NT2/D1 (cell line): ENCODE results near the gene TEAD1.
"Not testable (repeated sequence)": the region's sequence is repeated elsewhere in the genome, so short reads cannot be mapped to it uniquely, and the experiment has no call there.

ENCODE experiments used
- DNase-seq: peaks from one replicate; pipeline ENCODE4 v3.0.0-alpha.2; 2011; ENCODE audit warnings: low read depth, low spot score
- H3K27me3 ChIP-seq: 2 replicates; pipeline ENCODE4 v1.6.0; 2011; ENCODE audit warnings: mild to moderate bottlenecking; ENCODE audit not compliant: insufficient read length, insufficient read depth
- H3K36me3 ChIP-seq: 2 replicates; pipeline ENCODE4 v1.6.1; 2011; ENCODE audit warnings: mild to moderate bottlenecking, low read length, mixed read lengths; ENCODE audit not compliant: insufficient read depth, insufficient read length
- H3K4me1 ChIP-seq: 2 replicates; pipeline ENCODE4 v1.5.1; 2011; ENCODE audit not compliant: insufficient read depth, insufficient read length
- H3K4me3 ChIP-seq: 2 replicates; pipeline ENCODE4 v1.5.1; 2011; ENCODE audit warnings: low read depth; ENCODE audit not compliant: insufficient read length
- H3K9ac ChIP-seq: 2 replicates; pipeline ENCODE4 v1.6.0; 2011; ENCODE audit warnings: low read depth; ENCODE audit not compliant: insufficient read length
- H3K9me3 ChIP-seq: 2 replicates; pipeline ENCODE4 v1.5.1; 2011; ENCODE audit warnings: mild to moderate bottlenecking, low read length; ENCODE audit not compliant: insufficient read depth
- SUZ12 ChIP-seq: IDR thresholded peaks from 2 replicates; pipeline ENCODE4 v1.6.1; 2011; ENCODE audit not compliant: insufficient read length, insufficient read depth; ENCODE audit errors: extremely low read depth
- YY1 ChIP-seq: IDR thresholded peaks from 2 replicates; pipeline ENCODE4 v1.6.1; 2011; ENCODE audit not compliant: insufficient read length, insufficient read depth
- ZNF274 ChIP-seq: IDR thresholded peaks from 2 replicates; pipeline ENCODE4 v1.6.1; 2011; ENCODE audit warnings: mild to moderate bottlenecking, low read depth, low read length

The TEAD1 gene

GRCh38 chr11:12865863-12866595 lies 191.8 kb downstream of the TEAD1 start:
- no peak for DNase-seq
- Histone ChIP-seq H3K9ac (no peak overlapping the region), H3K27me3 (no peaks in the 10 kb centered on the region), H3K9me3 (no peaks in the 10 kb centered on the region), H3K4me1 (peaks cover 3% of the 10 kb centered on the region), H3K36me3 (peaks cover 3% of the 10 kb centered on the region), H3K4me3 (no peak overlapping the region)
- TF ChIP-seq ZNF274 (no peak), YY1 (no peak), SUZ12 (no peak)

GRCh38 chr11:12867531-12867930 lies 193.3 kb downstream of the TEAD1 start:
- Histone ChIP-seq H3K4me3 (no peak overlapping the region), H3K9ac (no peak overlapping the region), H3K4me1 (peaks cover 3% of the 10 kb centered on the region), H3K9me3 (no peaks in the 10 kb centered on the region), H3K27me3 (no peaks in the 10 kb centered on the region), H3K36me3 (peaks cover 10% of the 10 kb centered on the region)
- no peak for DNase-seq
- TF ChIP-seq ZNF274 (no peak), YY1 (no peak), SUZ12 (no peak)

- no peak overlapping the region for H3K9ac ChIP-seq
- no peak for TF ChIP-seq YY1
- no peak for TF ChIP-seq ZNF274
- TF ChIP-seq SUZ12: no peak
- DNase-seq: no peak
- H3K27me3 ChIP-seq: no peaks in the 10 kb centered on the region
- peaks cover 10% of the 10 kb centered on the region for H3K36me3 ChIP-seq
- peaks cover 3% of the 10 kb centered on the region for H3K4me1 ChIP-seq
- H3K4me3 ChIP-seq: no peak overlapping the region
- H3K9me3 ChIP-seq: no peaks in the 10 kb centered on the region
Observed at GRCh38 chr11:12868315-12869073, 194.3 kb downstream of the TEAD1 start.

- H3K27me3 ChIP-seq: no peaks in the 10 kb centered on the region
- H3K9ac ChIP-seq: no peak overlapping the region
- H3K9me3 ChIP-seq: no peaks in the 10 kb centered on the region
- no peak for DNase-seq
- H3K4me1 ChIP-seq: peaks cover 3% of the 10 kb centered on the region
- no peak for TF ChIP-seq YY1
- TF ChIP-seq SUZ12: no peak
- TF ChIP-seq ZNF274: no peak
- no peak overlapping the region for H3K4me3 ChIP-seq
- H3K36me3 ChIP-seq: peaks cover 20% of the 10 kb centered on the region
Observed at GRCh38 chr11:12871241-12871640, 197.0 kb downstream of the TEAD1 start.

- no peak for TF ChIP-seq ZNF274
- DNase-seq: no peak
- Histone ChIP-seq H3K27me3 (no peaks in the 10 kb centered on the region), H3K4me3 (no peak overlapping the region), H3K4me1 (peaks cover 3% of the 10 kb centered on the region), H3K9ac (no peak overlapping the region), H3K9me3 (no peaks in the 10 kb centered on the region), H3K36me3 (peaks cover 21% of the 10 kb centered on the region)
Observed at GRCh38 chr11:12871788-12872321, 197.6 kb downstream of the TEAD1 start.

- peaks cover 5% of the 10 kb centered on the region for H3K4me1 ChIP-seq
- no peak overlapping the region for H3K4me3 ChIP-seq
- peaks cover 46% of the 10 kb centered on the region for H3K36me3 ChIP-seq
- no peaks in the 10 kb centered on the region for H3K9me3 ChIP-seq
- TF ChIP-seq YY1 (no peak), SUZ12 (no peak), ZNF274 (no peak)
- DNase-seq: no peak
- no peaks in the 10 kb centered on the region for H3K27me3 ChIP-seq
- no peak overlapping the region for H3K9ac ChIP-seq
Observed at GRCh38 chr11:12876340-12876739, 202.1 kb downstream of the TEAD1 start.

GRCh38 chr11:12876988-12877387 lies 202.8 kb downstream of the TEAD1 start:
- no peaks in the 10 kb centered on the region for H3K9me3 ChIP-seq
- H3K9ac ChIP-seq: no peak overlapping the region
- TF ChIP-seq YY1 (no peak), ZNF274 (no peak)
- H3K27me3 ChIP-seq: no peaks in the 10 kb centered on the region
- H3K4me3 ChIP-seq: no peak overlapping the region
- no peak for DNase-seq
- H3K4me1 ChIP-seq: peaks cover 5% of the 10 kb centered on the region
- peaks cover 47% of the 10 kb centered on the region for H3K36me3 ChIP-seq

- not testable (repeated sequence) for DNase-seq, H3K4me1 ChIP-seq, H3K9ac ChIP-seq, H3K27me3 ChIP-seq, H3K4me3 ChIP-seq, H3K9me3 ChIP-seq
- peaks cover 51% of the 10 kb centered on the region for H3K36me3 ChIP-seq
Observed at GRCh38 chr11:12877508-12877907, 203.3 kb downstream of the TEAD1 start.
